Stimulated activated memory B cell treated with anti-CD40 and anti-IgM and Interleukin-4, amounts not matched to agents 10 μg/mL and 1 μg/mL and 100 μg/mL, for 72 hours (primary cell): ENCODE measurements around the gene PLAC9.
"Not testable (repeated sequence)": the region's sequence is repeated elsewhere in the genome, so short reads cannot be mapped to it uniquely, and the experiment has no call there.

Experiments used
- ATAC-seq: fragments of 150-1000 bp; cut with Tn5 transposase; 2 replicates; pipeline ENCODE4 v1.10.0; 2021
- H3K27ac Mint-ChIP-seq: one replicate; pipeline ENCODE4 v1.8.0; 2022; ENCODE audit warnings: mild to moderate bottlenecking, mixed read lengths
- H3K27me3 Mint-ChIP-seq: one replicate; pipeline ENCODE4 v1.8.0; 2022; ENCODE audit warnings: mixed read lengths
- H3K36me3 Mint-ChIP-seq: one replicate; pipeline ENCODE4 v1.8.0; 2022; ENCODE audit warnings: mixed read lengths
- H3K4me1 Mint-ChIP-seq: one replicate; pipeline ENCODE4 v1.8.0; 2022; ENCODE audit warnings: mixed read lengths
- H3K4me3 Mint-ChIP-seq: one replicate; pipeline ENCODE4 v1.8.0; 2022; ENCODE audit warnings: mild to moderate bottlenecking, moderate library complexity, mixed read lengths
- H3K9me3 Mint-ChIP-seq: one replicate; pipeline ENCODE4 v1.8.0; 2022; ENCODE audit warnings: mixed read lengths

Gene PLAC9

GRCh38 chr10:80131499-80131901 is 1.0 kb upstream of the PLAC9 start:
- ATAC-seq: no peak
- Mint-ChIP-seq H3K9me3 (no peaks in the 10 kb centered on the region), H3K36me3 (no peaks in the 10 kb centered on the region), H3K27ac (no peak overlapping the region), H3K4me3 (no peak overlapping the region), H3K4me1 (peaks cover 6% of the 10 kb centered on the region), H3K27me3 (peaks cover 34% of the 10 kb centered on the region)

GRCh38 chr10:80133206-80133605 is 676 bp downstream of the PLAC9 start:
- H3K4me3 Mint-ChIP-seq: no peak overlapping the region
- ATAC-seq: no peak
- H3K27ac Mint-ChIP-seq: no peak overlapping the region
- H3K27me3 Mint-ChIP-seq: peaks cover 34% of the 10 kb centered on the region
- no peaks in the 10 kb centered on the region for H3K36me3 Mint-ChIP-seq
- H3K4me1 Mint-ChIP-seq: peaks cover 6% of the 10 kb centered on the region
- no peaks in the 10 kb centered on the region for H3K9me3 Mint-ChIP-seq

DNA sequence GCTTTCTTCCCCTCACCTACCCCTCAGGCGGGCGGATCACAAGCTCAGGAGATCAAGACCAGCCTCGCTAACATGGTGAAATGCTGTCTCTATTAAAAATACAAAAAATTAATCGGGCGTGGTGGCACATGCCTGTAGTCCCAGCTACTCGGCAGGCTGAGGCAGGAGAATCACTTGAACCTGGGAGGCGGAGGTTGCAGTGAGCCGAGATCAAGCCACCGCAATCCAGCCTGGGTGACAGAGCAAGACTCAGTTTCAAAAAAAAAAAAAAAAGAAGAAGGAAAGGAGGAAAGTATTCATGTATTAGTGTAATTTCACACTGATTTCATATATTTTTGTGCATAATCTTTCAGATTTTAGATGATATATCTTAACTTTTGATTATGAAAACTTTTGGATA is 1.2 kb downstream of the PLAC9 start:
- H3K27me3 Mint-ChIP-seq: peaks cover 39% of the 10 kb centered on the region
- H3K9me3 Mint-ChIP-seq, H3K27ac Mint-ChIP-seq, H3K4me3 Mint-ChIP-seq, ATAC-seq, H3K4me1 Mint-ChIP-seq, H3K36me3 Mint-ChIP-seq: not testable (repeated sequence)

GRCh38 chr10:80136134-80136571 is 3.6 kb downstream of the PLAC9 start:
- Mint-ChIP-seq H3K4me1 (peaks cover 6% of the 10 kb centered on the region), H3K9me3 (no peaks in the 10 kb centered on the region), H3K36me3 (no peaks in the 10 kb centered on the region), H3K27me3 (peaks cover 63% of the 10 kb centered on the region), H3K27ac (no peak overlapping the region), H3K4me3 (no peak overlapping the region)
- ATAC-seq: no peak

DNA sequence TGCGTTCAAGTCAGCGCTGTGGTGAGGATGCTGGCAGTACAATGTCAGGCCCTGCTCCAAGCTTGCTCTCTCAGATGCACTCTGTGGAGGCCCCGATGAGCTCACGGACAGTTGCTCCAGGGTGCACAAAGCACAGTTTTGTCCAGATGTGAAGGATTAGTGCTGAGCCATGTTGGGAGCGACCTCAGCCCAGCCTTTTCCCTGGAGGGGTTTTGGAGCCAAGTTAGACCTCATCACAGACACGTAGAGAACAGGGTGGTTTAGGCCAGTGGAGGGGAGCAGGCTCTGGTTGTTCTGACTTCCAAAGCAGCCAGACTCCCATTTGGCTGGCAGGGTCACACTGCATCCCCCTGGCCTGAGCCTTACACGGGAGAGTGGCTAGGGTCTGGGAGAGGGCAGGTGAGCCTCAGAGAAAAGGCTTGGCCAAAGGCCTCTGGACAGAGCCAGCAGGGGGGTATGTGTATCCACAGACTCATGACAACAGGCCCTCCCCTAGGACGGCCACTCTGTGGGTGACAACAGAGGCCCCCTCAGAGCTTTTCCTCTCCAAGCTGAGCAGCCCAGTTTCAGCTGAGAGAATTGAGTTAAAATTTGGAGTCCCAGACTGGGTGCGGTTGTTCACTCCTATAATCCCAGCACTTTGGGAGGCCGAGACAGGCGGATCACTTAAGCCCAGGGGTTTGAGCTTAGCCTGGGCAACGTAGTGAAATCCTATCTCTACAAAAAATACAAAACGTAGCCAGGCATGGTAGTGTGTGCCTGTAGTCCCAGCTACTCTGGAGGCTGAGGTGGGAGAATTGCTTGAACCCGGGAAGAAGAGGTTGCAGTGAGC is 4.7 kb downstream of the PLAC9 start:
- Mint-ChIP-seq H3K4me3 (no peak overlapping the region), H3K27ac (no peak overlapping the region), H3K27me3 (peaks cover 73% of the 10 kb centered on the region), H3K36me3 (no peaks in the 10 kb centered on the region), H3K9me3 (no peaks in the 10 kb centered on the region), H3K4me1 (peaks cover 6% of the 10 kb centered on the region)
- no peak for ATAC-seq

GRCh38 chr10:80137920-80138319 is 5.4 kb downstream of the PLAC9 start:
- ATAC-seq: no peak
- H3K4me1 Mint-ChIP-seq: peaks cover 3% of the 10 kb centered on the region
- H3K9me3 Mint-ChIP-seq: no peaks in the 10 kb centered on the region
- H3K27me3 Mint-ChIP-seq: peaks cover 67% of the 10 kb centered on the region
- H3K36me3 Mint-ChIP-seq: no peaks in the 10 kb centered on the region
- no peak overlapping the region for H3K4me3 Mint-ChIP-seq
- no peak overlapping the region for H3K27ac Mint-ChIP-seq

DNA sequence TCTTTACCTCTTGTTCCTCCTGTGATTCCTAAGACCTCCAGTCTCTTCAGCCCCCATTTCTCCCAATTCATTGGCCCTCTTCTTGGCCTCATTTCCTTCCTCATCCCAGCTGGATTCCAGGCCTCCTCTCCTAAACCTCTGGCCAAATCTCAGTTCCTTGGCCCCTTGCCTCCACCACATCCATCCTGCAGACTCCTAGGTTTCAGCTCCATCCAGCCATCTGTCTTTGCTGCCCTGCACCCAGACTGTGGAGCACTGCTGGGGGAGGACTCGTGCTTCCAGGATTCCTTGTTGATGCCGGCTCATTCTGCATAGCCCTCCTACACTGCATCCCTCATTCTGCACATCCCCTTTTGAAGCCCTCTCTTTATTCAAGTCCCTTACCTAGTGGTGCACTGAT is 6.7 kb downstream of the PLAC9 start:
- Mint-ChIP-seq H3K4me1 (peaks cover 6% of the 10 kb centered on the region), H3K4me3 (no peak overlapping the region)

GRCh38 chr10:80140251-80140650 is 7.7 kb downstream of the PLAC9 start:
- ATAC-seq: no peak
- Mint-ChIP-seq H3K4me3 (no peak overlapping the region), H3K27ac (no peak overlapping the region), H3K4me1 (peaks cover 16% of the 10 kb centered on the region), H3K9me3 (no peaks in the 10 kb centered on the region), H3K36me3 (no peaks in the 10 kb centered on the region), H3K27me3 (peaks cover 45% of the 10 kb centered on the region)

More for the DNA sequence above, 6.7 kb downstream of the PLAC9 start:
- ATAC-seq: no peak
- peaks cover 54% of the 10 kb centered on the region for H3K27me3 Mint-ChIP-seq
- H3K36me3 Mint-ChIP-seq: no peaks in the 10 kb centered on the region
- H3K9me3 Mint-ChIP-seq: no peaks in the 10 kb centered on the region
- H3K27ac Mint-ChIP-seq: no peak overlapping the region

GRCh38 chr10:80141696-80142460 is 9.3 kb downstream of the PLAC9 start:
- peaks cover 45% of the 10 kb centered on the region for H3K27me3 Mint-ChIP-seq
- H3K4me1 Mint-ChIP-seq: peaks cover 22% of the 10 kb centered on the region
- ATAC-seq: no peak
- H3K36me3 Mint-ChIP-seq: no peaks in the 10 kb centered on the region
- H3K9me3 Mint-ChIP-seq: no peaks in the 10 kb centered on the region
- no peak overlapping the region for H3K4me3 Mint-ChIP-seq
- no peak overlapping the region for H3K27ac Mint-ChIP-seq

GRCh38 chr10:80144067-80144695 is 11.7 kb downstream of the PLAC9 start:
- peak; percentile 86 for ATAC-seq
- Mint-ChIP-seq H3K9me3 (no peaks in the 10 kb centered on the region), H3K4me1 (peaks cover 22% of the 10 kb centered on the region), H3K36me3 (peaks cover 12% of the 10 kb centered on the region), H3K27ac (peak overlapping the region; percentile 69), H3K4me3 (peak overlapping the region; percentile 74), H3K27me3 (peaks cover 30% of the 10 kb centered on the region)

- H3K27me3 Mint-ChIP-seq: peaks cover 24% of the 10 kb centered on the region
- peak overlapping the region; percentile 69 for H3K27ac Mint-ChIP-seq
- peaks cover 17% of the 10 kb centered on the region for H3K36me3 Mint-ChIP-seq
- H3K4me3 Mint-ChIP-seq: peak overlapping the region; percentile 74
- H3K4me1 Mint-ChIP-seq: peaks cover 22% of the 10 kb centered on the region
- ATAC-seq: peak; percentile 70
- peaks cover 4% of the 10 kb centered on the region for H3K9me3 Mint-ChIP-seq
Measured at GRCh38 chr10:80144696-80145131, 12.2 kb downstream of the PLAC9 start.

DNA sequence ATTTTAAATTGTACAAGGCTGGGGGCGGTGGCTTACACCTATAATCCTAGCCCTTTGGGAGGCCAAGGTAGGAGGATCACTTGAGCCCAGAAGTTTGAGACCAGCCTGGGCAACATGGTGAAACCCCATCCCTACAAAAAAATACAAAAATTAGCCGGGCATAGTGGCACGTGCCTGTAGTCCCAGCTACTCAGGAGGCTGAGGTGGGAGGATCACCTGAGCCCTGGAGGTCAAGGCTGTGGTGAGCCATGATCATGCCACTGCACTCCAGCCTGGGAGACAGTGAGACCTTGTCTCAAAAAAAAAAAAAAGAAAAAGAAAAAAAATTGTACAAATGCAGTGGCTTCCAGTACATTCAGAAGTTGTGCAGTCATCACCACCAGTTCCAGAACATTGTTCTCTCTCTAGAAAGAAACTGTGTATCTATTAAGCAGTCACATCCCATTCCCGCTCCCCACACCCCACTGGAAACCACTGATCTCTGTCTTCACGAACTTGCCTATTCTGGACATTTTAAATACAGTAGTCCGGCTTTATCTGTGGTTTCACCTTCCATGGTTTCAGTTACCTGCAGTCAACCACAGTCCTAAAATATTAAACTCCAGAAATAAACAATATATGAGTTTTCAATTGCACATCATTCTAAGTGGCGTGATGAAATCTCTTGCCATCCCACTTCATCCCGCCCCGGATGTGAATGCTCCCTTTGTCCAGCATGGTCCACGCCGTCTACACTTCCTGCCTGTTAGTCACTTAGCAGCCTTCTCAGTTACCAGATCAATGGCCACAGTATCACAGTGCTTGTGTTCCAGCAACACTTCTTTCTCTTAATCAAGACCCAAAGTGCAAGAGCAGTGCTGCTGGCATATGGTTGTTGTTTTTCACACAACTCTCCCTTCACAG is 13.1 kb downstream of the PLAC9 start:
- not testable (repeated sequence) for ATAC-seq, H3K9me3 Mint-ChIP-seq, H3K4me3 Mint-ChIP-seq
- Mint-ChIP-seq H3K27me3 (peaks cover 15% of the 10 kb centered on the region), H3K36me3 (peaks cover 25% of the 10 kb centered on the region), H3K27ac (peak overlapping the region; percentile 69), H3K4me1 (peaks cover 22% of the 10 kb centered on the region)

DNA sequence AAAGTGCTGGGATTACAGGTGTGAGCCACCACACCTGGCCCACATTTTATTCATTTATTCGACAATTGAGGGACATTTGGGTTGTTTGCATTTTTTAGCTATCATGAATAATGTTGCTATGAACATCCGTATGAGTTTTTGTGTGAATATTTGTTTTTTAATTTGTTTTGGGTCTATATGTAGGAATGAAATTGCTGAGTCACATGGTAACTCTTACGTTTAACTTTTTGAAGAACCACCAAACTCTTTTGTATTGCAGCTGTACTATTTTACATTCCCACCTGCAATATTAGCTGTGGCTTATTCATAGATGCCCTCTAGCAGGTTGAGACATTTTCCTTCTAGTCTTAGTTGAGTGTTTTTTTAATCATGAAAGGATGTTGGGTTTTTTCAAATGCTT is 14.4 kb downstream of the PLAC9 start:
- Mint-ChIP-seq H3K4me3 (no peak overlapping the region), H3K27me3 (peaks cover 2% of the 10 kb centered on the region), H3K27ac (no peak overlapping the region), H3K9me3 (peaks cover 4% of the 10 kb centered on the region), H3K4me1 (peaks cover 22% of the 10 kb centered on the region), H3K36me3 (peaks cover 38% of the 10 kb centered on the region)
- no peak for ATAC-seq

GRCh38 chr10:80148166-80148805 is 15.8 kb downstream of the PLAC9 start:
- peaks cover 50% of the 10 kb centered on the region for H3K36me3 Mint-ChIP-seq
- peaks cover 4% of the 10 kb centered on the region for H3K9me3 Mint-ChIP-seq
- H3K27me3 Mint-ChIP-seq: no peaks in the 10 kb centered on the region
- peaks cover 22% of the 10 kb centered on the region for H3K4me1 Mint-ChIP-seq
- no peak for ATAC-seq
- no peak overlapping the region for H3K4me3 Mint-ChIP-seq
- peak overlapping the region; percentile 15 for H3K27ac Mint-ChIP-seq
